Stimulated activated CD4-positive, alpha-beta T cell treated with anti-CD3 and anti-CD28 coated beads, Interleukin-1b, Interleukin-23, amount 100 ng/mL, for 1 hour (primary cell): ENCODE data around the gene IL17RD.
A peak's percentile ranks its signal among the peaks of the same experiment; 100 is the strongest.

ENCODE experiments used
- DNase-seq, 2 donors: peaks; one replicate each; pipeline ENCODE4 v3.0.0-alpha.2; 2020; ENCODE audit warnings: low read depth in 2 of 2

The IL17RD gene

GRCh38 chr3:57130571-57131209, 34.5 kb downstream of the IL17RD start:
- no peak for DNase-seq

DNA sequence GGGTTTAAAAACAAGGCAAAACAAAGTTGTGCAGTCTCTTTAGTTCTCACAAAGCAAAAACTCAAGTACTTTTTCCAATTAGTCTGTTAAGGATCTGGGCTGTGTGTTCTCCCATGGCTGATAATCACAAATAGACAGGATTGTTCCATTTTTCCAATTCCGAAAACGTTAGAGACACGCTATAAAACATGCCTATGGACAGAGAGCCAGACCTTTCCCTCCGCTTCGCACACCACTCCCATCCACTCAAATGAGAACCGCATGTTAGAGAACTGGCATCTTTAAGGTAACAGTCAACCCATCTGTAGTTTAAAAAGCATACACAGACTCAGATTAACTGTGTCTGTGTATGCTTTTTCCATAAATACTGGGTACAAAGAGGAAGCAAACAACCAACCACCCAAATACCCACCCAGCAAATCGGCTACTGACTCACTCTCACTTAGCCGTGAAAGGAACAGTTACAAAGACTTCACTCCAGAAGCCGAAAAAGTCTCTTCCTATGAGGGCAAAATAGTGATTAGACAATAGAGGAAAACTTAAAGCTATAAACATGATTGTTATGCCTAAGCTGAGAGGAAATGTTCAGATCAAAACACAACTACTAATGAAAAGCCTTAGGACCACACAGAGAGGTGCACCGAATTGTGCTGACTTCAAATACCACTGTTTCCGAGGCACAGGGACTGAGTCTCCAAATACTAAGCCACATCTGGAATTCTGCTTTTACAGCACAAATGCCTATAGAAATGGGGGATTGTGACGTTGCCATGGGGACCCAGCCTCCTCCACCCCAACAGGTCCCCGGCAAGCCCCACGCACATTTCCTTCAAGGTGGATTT, 36.1 kb downstream of the IL17RD start:
- no peak for DNase-seq

- no peak for DNase-seq
Measured at GRCh38 chr3:57127891-57128518, 37.1 kb downstream of the IL17RD start.

DNA sequence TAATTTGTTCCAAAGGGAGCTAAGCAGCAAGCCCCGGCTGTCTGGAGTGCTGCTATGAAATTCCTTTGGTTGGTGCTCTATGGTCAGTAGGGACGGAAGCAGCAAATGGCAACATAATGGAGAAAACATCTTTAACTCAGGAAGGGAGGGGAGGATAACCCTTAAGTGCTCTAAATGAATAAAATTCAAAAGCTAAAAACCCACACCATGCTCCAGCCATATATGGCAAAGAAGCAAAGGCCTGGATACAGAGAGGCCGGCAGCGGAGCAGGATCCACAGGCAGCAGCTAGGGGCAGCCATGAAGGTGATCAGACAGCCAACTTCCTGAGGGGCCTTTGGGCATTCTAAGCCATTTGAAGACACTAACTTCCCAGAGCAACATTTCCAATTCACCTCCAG, 38.9 kb downstream of the IL17RD start:
- DNase-seq, result no peak

GRCh38 chr3:57120451-57121174, 44.5 kb downstream of the IL17RD start:
- DNase-seq, result no peak

GRCh38 chr3:57120040-57120439, 45.1 kb downstream of the IL17RD start:
- DNase-seq, result no peak

DNA sequence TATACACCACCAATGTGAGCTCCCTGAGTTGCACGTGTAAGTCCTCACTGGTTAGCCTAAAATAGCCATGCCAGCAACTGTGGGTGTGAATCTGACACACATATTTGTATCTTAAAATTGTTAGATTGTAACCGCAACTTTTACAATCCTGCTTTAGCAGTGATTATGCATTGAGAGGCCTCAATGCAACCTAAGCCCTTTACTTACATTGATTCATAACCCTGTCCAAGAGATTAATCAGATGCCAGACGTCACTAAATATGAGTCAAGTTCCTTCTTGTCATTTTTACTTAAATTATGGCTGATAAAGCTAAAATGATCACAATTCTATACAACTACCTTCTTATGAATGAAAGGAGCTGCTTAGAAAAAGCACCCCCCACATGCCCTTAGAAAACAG, 46.9 kb downstream of the IL17RD start:
- no peak for DNase-seq

DNA sequence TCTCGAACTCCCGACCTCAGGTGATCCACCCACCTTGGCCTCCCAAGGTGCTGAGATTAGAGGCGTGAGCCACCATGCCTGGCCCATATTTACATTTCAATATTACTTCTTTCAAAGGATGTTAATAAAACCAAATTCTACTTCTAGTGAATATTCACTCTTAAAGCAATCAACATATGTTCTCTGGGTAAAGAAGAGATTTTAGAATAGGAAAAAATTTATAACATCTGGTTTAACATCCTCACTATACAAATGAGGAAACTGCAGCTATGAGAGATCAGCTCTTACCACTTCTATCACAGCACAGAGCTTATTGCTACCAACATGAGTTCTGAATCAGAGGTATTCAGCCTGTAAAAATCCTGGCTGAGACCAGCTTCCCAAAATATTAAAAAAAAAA, 48.7 kb downstream of the IL17RD start:
- no peak for DNase-seq

DNA sequence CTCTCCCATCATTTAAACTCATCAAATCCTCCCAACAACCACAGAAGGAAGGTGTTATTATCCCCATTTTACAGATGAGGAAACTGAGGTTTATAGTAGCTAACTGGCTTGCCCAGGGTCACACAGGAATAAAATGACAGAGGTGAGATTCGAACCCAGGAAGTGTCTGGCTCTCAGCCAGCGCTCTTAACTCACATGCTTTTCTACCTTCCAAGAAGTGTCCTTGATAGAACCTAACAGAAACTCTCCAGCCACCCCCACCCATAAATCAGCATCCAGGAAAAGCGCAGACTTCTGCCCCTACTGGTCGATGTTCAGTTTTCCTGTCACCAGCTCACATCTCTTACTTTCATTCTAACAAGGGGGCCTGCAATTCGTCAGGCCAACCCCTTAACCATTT, 52.9 kb downstream of the IL17RD start:
- DNase-seq, result no peak

DNA sequence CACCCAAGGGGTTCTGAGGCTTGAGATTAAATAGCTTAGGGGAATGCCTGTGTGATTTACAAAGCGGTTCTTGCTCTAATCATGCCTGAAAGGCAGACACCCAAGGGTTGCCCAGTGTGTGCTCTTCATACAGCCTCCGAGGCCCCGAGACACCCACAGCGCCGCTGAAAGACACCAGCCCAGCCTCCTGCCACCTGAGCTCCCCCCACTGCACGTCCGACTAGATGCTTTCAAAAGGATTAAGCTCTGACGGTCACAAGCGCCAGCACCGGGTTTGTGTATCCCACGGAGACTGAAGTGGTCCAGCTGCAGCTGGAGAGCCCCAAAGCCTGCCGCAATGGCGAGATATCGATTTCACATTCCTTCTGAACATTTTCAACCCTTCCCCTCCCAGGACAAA, 54.4 kb downstream of the IL17RD start:
- DNase-seq, result no peak

GRCh38 chr3:57110214-57110613, 54.9 kb downstream of the IL17RD start:
- DNase-seq, result no peak

GRCh38 chr3:57109437-57110199, 55.5 kb downstream of the IL17RD start:
- no peak for DNase-seq

DNA sequence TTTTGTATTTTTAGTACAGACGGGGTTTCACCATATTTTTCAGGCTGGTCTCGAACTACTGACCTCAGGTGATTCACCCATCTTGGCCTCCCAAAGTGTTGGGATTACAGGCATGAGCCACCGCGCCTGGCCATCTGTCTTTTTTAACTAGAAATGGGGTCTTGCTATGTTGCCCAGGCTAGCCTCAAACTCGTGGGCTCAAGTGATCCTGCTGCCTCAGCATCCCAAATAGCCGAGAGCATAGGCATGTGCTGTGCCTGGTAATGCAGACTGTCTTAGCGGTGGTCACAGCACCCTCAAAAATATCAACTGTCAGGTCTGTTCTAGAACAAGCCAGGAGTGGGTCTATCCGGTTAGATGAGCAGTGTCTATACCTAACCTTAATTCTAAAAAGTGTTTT, 56.5 kb downstream of the IL17RD start:
- no peak for DNase-seq

DNA sequence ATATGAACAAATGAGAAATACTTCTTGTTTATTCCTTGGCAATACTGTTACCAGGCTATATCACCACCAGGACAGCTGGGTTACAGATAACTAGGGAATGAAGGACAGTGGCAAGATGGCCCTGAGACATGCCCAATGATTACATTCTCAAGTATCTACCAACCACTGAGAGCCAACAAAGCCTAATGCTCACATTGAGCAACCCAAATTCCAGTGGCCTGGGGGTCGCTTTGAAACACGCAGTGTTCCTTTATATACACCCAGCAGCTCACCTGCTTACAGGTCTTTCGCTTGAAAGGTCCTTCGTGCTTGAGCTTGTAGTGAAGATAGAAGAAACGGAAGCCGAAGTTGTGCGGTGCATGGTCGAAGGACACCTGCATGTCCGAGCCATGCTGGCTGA, 59.6 kb downstream of the IL17RD start:
- DNase-seq, result no peak

DNA sequence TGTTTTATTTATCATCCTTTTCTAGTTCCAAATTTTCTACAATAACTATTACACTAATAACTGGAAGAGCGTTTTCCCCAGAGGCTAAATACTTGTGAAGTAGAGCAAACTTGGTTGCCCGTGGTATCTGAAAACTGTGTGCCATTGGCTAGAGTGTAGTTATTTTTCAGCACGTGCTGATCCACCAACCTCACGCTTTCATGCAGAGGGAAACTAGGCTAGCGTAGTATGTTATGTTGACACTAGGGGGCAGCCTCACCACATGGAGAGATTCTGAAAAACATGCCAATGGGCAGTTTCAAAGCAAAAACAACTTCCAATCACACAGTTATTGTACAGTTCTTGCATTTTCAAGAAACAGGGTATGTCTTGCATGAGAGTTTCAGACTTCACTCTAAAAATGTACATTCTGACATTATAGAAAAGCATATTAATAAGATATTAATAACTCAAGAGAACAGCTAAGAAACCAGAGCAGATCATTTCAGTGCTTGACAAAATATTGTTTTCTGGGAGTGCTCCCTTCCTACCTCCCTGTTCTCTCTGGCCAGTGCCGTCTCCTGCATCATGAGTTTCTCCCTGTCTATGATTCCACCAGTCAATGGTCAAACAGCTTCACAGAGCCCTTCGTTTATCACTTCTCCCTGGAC, 65.0 kb downstream of the IL17RD start:
- peak in 1 of 2 donors; percentile 21 for DNase-seq

DNA sequence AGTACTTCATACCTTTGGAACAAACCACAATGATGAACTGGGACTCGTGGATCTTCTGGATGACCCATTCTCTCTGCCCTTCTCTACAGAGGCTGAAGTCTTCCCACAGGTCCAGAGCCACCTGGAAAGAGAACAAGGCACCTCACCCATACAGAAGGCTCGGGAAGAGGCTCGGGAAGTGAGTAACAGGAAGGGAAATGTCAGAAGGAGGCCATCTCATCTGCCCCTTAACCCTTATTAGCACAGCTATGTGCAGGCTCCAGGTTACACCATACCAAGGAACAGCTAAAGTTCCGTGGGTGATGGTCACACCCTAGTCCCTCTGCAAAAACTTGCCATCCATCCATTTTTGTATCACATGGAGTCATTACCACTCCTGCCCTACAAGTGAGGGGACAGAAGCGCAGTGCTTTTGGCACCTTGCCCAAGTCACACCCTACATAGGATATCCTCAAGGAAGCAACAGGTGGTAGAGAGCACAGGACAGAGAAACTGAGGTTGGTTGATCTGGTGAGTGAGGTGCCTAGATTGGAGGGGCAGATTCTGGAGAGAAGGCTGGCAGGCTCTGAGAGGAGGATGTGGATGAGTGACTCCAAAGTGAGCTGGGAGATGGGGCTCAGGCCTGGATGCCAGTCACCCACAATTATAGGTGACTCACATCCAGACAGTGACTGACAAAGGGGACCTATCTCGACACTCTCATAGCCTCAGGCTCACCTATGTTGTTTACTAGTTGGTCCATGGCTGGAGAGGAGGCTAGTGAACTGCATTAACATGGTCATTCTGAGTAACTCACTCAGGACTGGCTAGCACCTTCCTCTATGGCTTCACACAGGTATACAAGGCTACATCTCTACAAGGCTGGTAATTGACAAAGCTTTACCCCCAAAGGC, 66.5 kb downstream of the IL17RD start:
- DNase-seq, result no peak

DNA sequence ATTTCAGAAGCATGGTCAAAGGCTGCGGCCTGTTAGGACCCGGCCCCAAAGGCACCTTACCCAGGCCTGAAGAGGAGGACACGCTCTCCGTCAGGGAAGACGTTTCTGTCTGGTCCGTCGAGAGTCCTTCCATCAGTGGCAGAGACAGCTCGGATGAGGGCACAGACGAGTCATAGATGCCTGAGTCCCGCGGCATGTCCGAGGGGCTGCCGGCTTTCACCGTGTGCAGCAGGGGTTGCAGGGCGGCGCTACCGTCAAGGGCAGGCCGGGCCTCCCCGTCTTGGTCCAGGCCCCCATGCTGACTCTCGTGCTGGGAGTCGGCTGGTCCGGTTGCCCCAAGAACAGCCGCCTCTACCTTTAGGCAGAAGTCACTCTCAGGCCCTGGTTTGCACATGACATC, 67.6 kb downstream of the IL17RD start:
- no peak for DNase-seq

DNA sequence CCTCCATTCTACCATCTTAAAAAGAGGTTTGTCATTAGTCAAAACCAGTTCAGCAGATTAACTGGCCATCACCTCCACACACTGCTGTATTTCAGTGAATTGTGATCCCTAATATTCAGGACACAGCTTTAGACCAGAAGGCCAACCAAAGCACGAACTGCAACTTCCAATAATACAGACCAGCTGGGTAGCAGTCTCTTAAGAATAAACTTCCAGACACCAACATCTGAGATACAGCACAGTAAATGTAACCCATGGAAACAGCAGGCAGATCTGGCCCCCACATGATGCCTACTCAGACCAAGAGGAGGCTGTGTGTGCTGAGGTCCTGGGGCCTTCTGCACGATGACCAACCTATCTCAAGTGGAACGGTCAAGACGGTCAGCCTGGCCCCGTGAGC, 69.8 kb downstream of the IL17RD start:
- DNase-seq, result no peak

GRCh38 chr3:57094575-57094974, 70.6 kb downstream of the IL17RD start:
- no peak for DNase-seq

DNA sequence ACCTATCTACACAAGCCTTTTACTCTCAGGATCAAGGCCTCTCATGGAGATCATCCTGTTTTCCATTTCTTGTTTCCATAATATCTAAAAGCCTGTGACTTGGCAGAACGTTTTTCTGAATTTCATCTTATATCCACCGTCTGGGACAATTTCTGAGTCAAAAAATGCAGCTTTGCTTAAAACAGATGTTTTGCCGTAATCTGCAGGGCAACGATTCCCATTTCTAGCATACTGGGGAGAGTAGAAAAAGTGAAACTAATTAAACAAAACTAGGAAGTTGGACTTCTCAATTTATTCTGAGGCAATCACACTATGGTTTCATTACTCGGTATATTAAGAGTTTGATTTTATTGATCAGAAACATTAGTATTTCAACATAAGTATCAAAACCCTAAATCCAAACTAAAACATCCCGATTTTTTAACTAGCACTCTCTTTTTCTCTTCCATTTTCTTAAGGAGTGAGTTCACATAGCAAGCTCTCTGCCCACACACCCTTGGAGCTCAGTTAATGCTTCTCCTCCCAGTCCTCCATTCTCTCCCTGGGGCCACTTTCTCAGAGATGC, 71.1 kb downstream of the IL17RD start:
- no peak for DNase-seq
